Glutamatergic neuron (in vitro differentiated cells): ENCODE measurements around the gene UNK. TPM values are rescaled to one million over a fixed set of nuclear protein-coding genes. Genes with fewer than 3 reads are reported as not detected.
A peak's percentile ranks its signal among the peaks of the same experiment; 100 is the strongest.
"Not testable (repeated sequence)": the region's sequence is repeated elsewhere in the genome, so short reads cannot be mapped to it uniquely, and the experiment has no call there.

Experiments used
- DNase-seq: peaks from one replicate; pipeline ENCODE4 v3.0.0; 2022
- H3K27ac Mint-ChIP-seq: one replicate; pipeline ENCODE4 v1.8.0; 2020; ENCODE audit warnings: mild to moderate bottlenecking, mixed read lengths, inconsistent platforms; ENCODE audit not compliant: unreplicated experiment
- H3K27me3 Mint-ChIP-seq: one replicate; pipeline ENCODE4 v1.8.0; 2020; ENCODE audit warnings: mild to moderate bottlenecking, moderate library complexity, mixed read lengths, inconsistent platforms; ENCODE audit not compliant: unreplicated experiment
- H3K36me3 Mint-ChIP-seq: one replicate; pipeline ENCODE4 v1.8.0; 2020; ENCODE audit warnings: mild to moderate bottlenecking, mixed read lengths, inconsistent platforms; ENCODE audit not compliant: unreplicated experiment
- H3K4me1 Mint-ChIP-seq: one replicate; pipeline ENCODE4 v1.8.0; 2020; ENCODE audit warnings: mild to moderate bottlenecking, low read depth, mixed read lengths, inconsistent platforms; ENCODE audit not compliant: unreplicated experiment
- H3K4me3 Mint-ChIP-seq: one replicate; pipeline ENCODE4 v1.8.0; 2020; ENCODE audit warnings: mild to moderate bottlenecking, mixed read lengths, inconsistent platforms; ENCODE audit not compliant: unreplicated experiment
- H3K9me3 Mint-ChIP-seq: one replicate; pipeline ENCODE4 v1.8.0; 2020; ENCODE audit warnings: mild to moderate bottlenecking, moderate library complexity, mixed read lengths, inconsistent platforms; ENCODE audit not compliant: unreplicated experiment
- CTCF ChIP-seq: fragments of 200-600 bp; sonication (generic); IDR thresholded peaks from one replicate; pipeline ENCODE4 v1.5.0; 2021; ENCODE audit not compliant: partially characterized antibody, unreplicated experiment
- total RNA-seq: library from RNA; stranded (reverse); fragmentation: NEBNext Ultra II Directional; extraction: Animal tissue kit (Norgen Biotek cat#: 25700); gene quantifications from one replicate; pipeline ENCODE4 v1.2.1, GENCODE V29; 2021; ENCODE audit not compliant: unreplicated experiment

Gene UNK
- total RNA-seq, 1 donor from 2014 or later: 65.5 TPM

GRCh38 chr17:75807861-75808260 is 23.3 kb downstream of the UNK start:
- H3K27ac Mint-ChIP-seq: peak overlapping the region; percentile 94
- H3K9me3 Mint-ChIP-seq: no peaks in the 10 kb centered on the region
- peaks cover 21% of the 10 kb centered on the region for H3K4me1 Mint-ChIP-seq
- no peak for DNase-seq
- H3K27me3 Mint-ChIP-seq: no peaks in the 10 kb centered on the region
- H3K36me3 Mint-ChIP-seq: no peaks in the 10 kb centered on the region
- H3K4me3 Mint-ChIP-seq: no peak overlapping the region
- TF ChIP-seq CTCF: no peak

- DNase-seq: no peak
- no peak for TF ChIP-seq CTCF
- no peaks in the 10 kb centered on the region for H3K27me3 Mint-ChIP-seq
- peak overlapping the region; percentile 68 for H3K4me3 Mint-ChIP-seq
- H3K36me3 Mint-ChIP-seq: no peaks in the 10 kb centered on the region
- H3K4me1 Mint-ChIP-seq: peaks cover 21% of the 10 kb centered on the region
- no peaks in the 10 kb centered on the region for H3K9me3 Mint-ChIP-seq
- H3K27ac Mint-ChIP-seq: peak overlapping the region; percentile 94
These were observed 23.9 kb downstream of the UNK start for GRCh38 chr17:75808549-75808904.

- Mint-ChIP-seq H3K4me3 (peak overlapping the region; percentile 68), H3K27me3 (peaks cover 1% of the 10 kb centered on the region), H3K9me3 (no peaks in the 10 kb centered on the region), H3K36me3 (no peaks in the 10 kb centered on the region), H3K4me1 (peaks cover 21% of the 10 kb centered on the region), H3K27ac (peak overlapping the region; percentile 94)
- TF ChIP-seq CTCF: no peak
- DNase-seq: peak; percentile 80
These were observed 24.5 kb downstream of the UNK start for GRCh38 chr17:75808905-75809621.

GRCh38 chr17:75809631-75810111 is 25.1 kb downstream of the UNK start:
- Mint-ChIP-seq H3K27me3 (peaks cover 2% of the 10 kb centered on the region), H3K36me3 (no peaks in the 10 kb centered on the region), H3K4me1 (peaks cover 21% of the 10 kb centered on the region), H3K27ac (peak overlapping the region; percentile 94), H3K9me3 (no peaks in the 10 kb centered on the region), H3K4me3 (peak overlapping the region; percentile 64)
- TF ChIP-seq CTCF: no peak
- DNase-seq: no peak

- no peak overlapping the region for H3K4me3 Mint-ChIP-seq
These were observed 25.6 kb downstream of the UNK start for GRCh38 chr17:75810216-75810615.

GRCh38 chr17:75810756-75811155 is 26.1 kb downstream of the UNK start:
- not testable (repeated sequence) for H3K27me3 Mint-ChIP-seq, H3K36me3 Mint-ChIP-seq, H3K4me3 Mint-ChIP-seq, H3K9me3 Mint-ChIP-seq, H3K27ac Mint-ChIP-seq, DNase-seq
- H3K4me1 Mint-ChIP-seq: peaks cover 21% of the 10 kb centered on the region

More at GRCh38 chr17:75810216-75810615, 25.6 kb downstream of the UNK start:
- H3K36me3 Mint-ChIP-seq: no peaks in the 10 kb centered on the region
- no peak for DNase-seq
- no peaks in the 10 kb centered on the region for H3K9me3 Mint-ChIP-seq
- H3K4me1 Mint-ChIP-seq: peaks cover 21% of the 10 kb centered on the region
- H3K27ac Mint-ChIP-seq: peak overlapping the region; percentile 94
- H3K27me3 Mint-ChIP-seq: peaks cover 2% of the 10 kb centered on the region
- no peak for TF ChIP-seq CTCF
